Nasal cavity respiratory epithelium epithelial cell of viscerocranial mucosa (primary cell): ENCODE results near the gene CDR2. TPM values are rescaled to one million over a fixed set of nuclear protein-coding genes. Genes with fewer than 3 reads are reported as not detected.

ENCODE experiments used
- total RNA-seq: library from RNA; depleted of rRNA; stranded (reverse); fragments of >200 nt; gene quantifications from 2 replicates; pipeline ENCODE4 v1.2.3, GENCODE V29; 2014

Gene CDR2
- 24.4 and 26.7 TPM in 2 replicates for total RNA-seq

GRCh38 chr16:22374311-22375116 lies at the start of gene CDR2:
Gene CDR2 (minus strand): TSS chr16:22374619. CDS start chr16:22374309, 310 bp downstream.

DNA sequence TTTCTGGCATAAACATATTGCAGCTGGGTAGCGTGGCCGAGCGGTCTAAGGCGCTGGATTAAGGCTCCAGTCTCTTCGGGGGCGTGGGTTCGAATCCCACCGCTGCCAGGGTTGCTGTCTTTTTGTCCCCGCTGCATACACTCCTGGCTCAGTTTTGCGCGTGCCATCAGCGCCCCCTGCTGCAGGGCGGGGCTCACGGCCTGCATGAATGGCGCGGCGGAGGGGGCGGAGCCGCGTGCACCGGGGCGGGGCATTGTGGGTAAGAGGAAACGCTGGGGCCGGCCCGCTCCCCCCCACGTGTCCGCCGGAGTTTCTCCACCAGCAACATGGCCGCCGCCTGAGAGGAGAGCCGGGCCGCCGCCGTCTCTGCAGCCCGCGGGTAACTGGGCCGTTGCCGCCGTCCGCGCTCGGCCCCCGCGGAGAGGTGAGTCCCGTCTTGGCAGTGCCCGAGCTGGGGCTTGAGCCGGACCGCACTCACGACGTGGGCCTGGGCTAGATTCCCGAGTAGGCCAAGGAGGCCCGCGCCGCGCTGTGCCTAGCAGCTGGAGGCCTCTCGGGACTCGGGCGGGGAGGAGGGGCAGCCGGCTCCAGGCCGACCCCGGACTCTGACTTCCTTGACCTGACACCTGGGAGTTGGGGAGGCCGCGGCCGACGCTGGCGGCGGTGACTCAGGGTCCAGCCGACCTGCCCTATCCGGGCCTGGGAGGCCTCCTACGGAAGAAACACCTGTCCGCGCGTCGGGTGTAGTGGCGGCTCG lies 77.1 kb downstream of the CDR2 start, which contains the start of gene POLR3E:
POLR3E (plus strand) TSS at position 296 of the 757 bp plus-strand sequence. CDS start 5,560 bp downstream, outside the sequence.

Other genes with a start within 250 kb of the CDR2 start
- not detected in 2 replicates for gene SDR42E2, start 212.1 kb downstream of the CDR2 start, total RNA-seq
- 7.9 and 15.7 TPM in 2 replicates for gene EEF2K, start 168.3 kb downstream of the CDR2 start, total RNA-seq
- gene POLR3E, start 77.2 kb downstream of the CDR2 start, total RNA-seq: 69.4 and 150 TPM in 2 replicates
- gene NPIPB5, start 136.3 kb upstream of the CDR2 start, total RNA-seq: 42.7 and 133 TPM in 2 replicates